GM12878 (cell line): ENCODE data around the gene GPR108. TPM values are rescaled to one million over a fixed set of nuclear protein-coding genes. Genes with fewer than 3 reads are reported as not detected.

Source experiments
- ATAC-seq: fragments of 200-7000 bp; cut with Tn5 transposase; 3 replicates; pipeline ENCODE4 v1.9.1; 2020; ENCODE audit warnings: mild to moderate bottlenecking, moderate library complexity
- BruUV-seq: library from RNA; stranded (reverse); fragments of 400-500 nt; replicated peaks from 2 replicates; lab custom pipeline; 2021; lab: Mats Ljungman, UMichigan
- CTCF ChIA-PET: fragments of 300-600 bp; sonication (Branson Sonifier 250); formaldehyde crosslinking; extraction: SDS; loops from one replicate; lab custom pipeline; 2021; ENCODE audit warnings: inconsistent platforms; lab: Yijun Ruan, JAX
- POLR2A ChIA-PET: fragments of 350-600 bp; formaldehyde crosslinking; extraction: SDS; loops from one replicate; lab custom pipeline; 2021; ENCODE audit warnings: inconsistent platforms; lab: Charles Lee
- RAD21 ChIA-PET: fragments of 300-600 bp; sonication (Branson Sonifier 250); formaldehyde crosslinking; loops from one replicate; lab custom pipeline; 2023; ENCODE audit warnings: antibody characterized with exemption; ENCODE audit not compliant: unreplicated experiment; lab: Charles Lee
- SMC1A ChIA-PET: fragments of 300-600 bp; sonication (Branson Sonifier 250); formaldehyde crosslinking; loops from one replicate; lab custom pipeline; 2023; ENCODE audit not compliant: unreplicated experiment, uncharacterized antibody; lab: Charles Lee
- DNase-seq: peaks from one replicate; pipeline ENCODE4 v3.0.0-alpha.2; 2011; ENCODE audit warnings: low read depth, low spot score
- FAIRE-seq: peaks from 3 replicates; lab custom pipeline; 2011; peaks lifted over from hg19 to GRCh38; lab: Jason Lieb, UNC
- H2AFZ ChIP-seq: 2 replicates; pipeline ENCODE4 v1.6.0; 2011; ENCODE audit warnings: low read depth, low read length, control low read depth; ENCODE audit not compliant: control insufficient read depth
- H3K27ac ChIP-seq: 2 replicates; pipeline ENCODE4 v1.5.1; 2011; ENCODE audit warnings: control low read depth; ENCODE audit not compliant: control insufficient read depth, insufficient read depth
- H3K27me3 ChIP-seq, 2 experiments: replicated peaks in 1 of 2; 2 replicates each; pipeline versions ENCODE4 v1.6.0 to v1.6.1; 2011; ENCODE audit warnings: low read length in 1 of 2; ENCODE audit not compliant: control insufficient read depth in 2 of 2, insufficient read depth in 2 of 2
- H3K36me3 ChIP-seq, 2 experiments: 2 replicates each; pipeline ENCODE4 v1.5.1; 2011; ENCODE audit warnings: low read length in 1 of 2; ENCODE audit not compliant: control insufficient read depth in 2 of 2, insufficient read depth in 2 of 2
- H3K4me1 ChIP-seq: 2 replicates; pipeline ENCODE4 v1.6.1; 2011; ENCODE audit warnings: mild to moderate bottlenecking, low read length, moderate library complexity, mixed read lengths; ENCODE audit not compliant: control insufficient read depth, insufficient read depth
- H3K4me2 ChIP-seq: 2 replicates; pipeline ENCODE4 v1.6.0; 2011; ENCODE audit warnings: control low read depth; ENCODE audit not compliant: control insufficient read depth, insufficient read depth
- H3K4me3 ChIP-seq: fragments of 200-600 bp; sonication (generic); 2 replicates; pipeline ENCODE4 v1.5.1; 2016
- H3K79me2 ChIP-seq: 2 replicates; pipeline ENCODE4 v1.6.0; 2011; ENCODE audit warnings: low read length; ENCODE audit not compliant: control insufficient read depth, insufficient read depth
- H3K9ac ChIP-seq: 2 replicates; pipeline ENCODE4 v1.8.0; 2011; ENCODE audit warnings: low read length, control low read depth, mixed read lengths; ENCODE audit not compliant: control insufficient read depth, insufficient read depth
- H3K9me3 ChIP-seq: replicated peaks from 3 replicates; pipeline ENCODE4 v1.5.1; 2011; ENCODE audit warnings: mild to moderate bottlenecking, low read length; ENCODE audit not compliant: control insufficient read depth, insufficient read depth
- H4K20me1 ChIP-seq: 2 replicates; pipeline ENCODE4 v1.6.0; 2011; ENCODE audit not compliant: control insufficient read depth, insufficient read depth
- BMI1 ChIP-seq: fragments of 450-650 bp; IDR thresholded peaks from 2 replicates; pipeline ENCODE4 v1.6.1; 2016; ENCODE audit warnings: mild to moderate bottlenecking, moderate library complexity, borderline replicate concordance
- HCFC1 ChIP-seq: fragments of 150-350 bp; IDR thresholded peaks from 2 replicates; pipeline ENCODE4 v1.6.1; 2014; ENCODE audit warnings: low read length
- LARP7 ChIP-seq: fragments of 450-650 bp; IDR thresholded peaks from 2 replicates; pipeline ENCODE4 v1.6.1; 2017; ENCODE audit warnings: mild to moderate bottlenecking
- MYC ChIP-seq: IDR thresholded peaks from 2 replicates; pipeline ENCODE4 v1.6.1; 2011; ENCODE audit warnings: mild to moderate bottlenecking, low read length, moderate library complexity, inconsistent platforms; ENCODE audit not compliant: insufficient read depth, insufficient replicate concordance, insufficient read length, severe bottlenecking
- NBN ChIP-seq: fragments of 450-650 bp; IDR thresholded peaks from 2 replicates; pipeline ENCODE4 v1.6.1; 2016
- PAX8 ChIP-seq: fragments of 450-650 bp; IDR thresholded peaks from 2 replicates; pipeline ENCODE4 v1.6.1; 2017; ENCODE audit warnings: mild to moderate bottlenecking, moderate library complexity
- SREBF1 ChIP-seq: IDR thresholded peaks from 2 replicates; pipeline ENCODE4 v1.6.1; 2012; ENCODE audit warnings: mild to moderate bottlenecking, low read length
- YBX1 ChIP-seq: fragments of 450-650 bp; IDR thresholded peaks from 2 replicates; pipeline ENCODE4 v1.6.1; 2016; ENCODE audit warnings: antibody characterized with exemption
- ZSCAN29 ChIP-seq: fragments of 450-650 bp; IDR thresholded peaks from 2 replicates; pipeline ENCODE4 v1.6.1; 2017; ENCODE audit warnings: mild to moderate bottlenecking, moderate library complexity
- ZZZ3 ChIP-seq: IDR thresholded peaks from 2 replicates; pipeline ENCODE4 v1.6.1; 2011; ENCODE audit warnings: low read depth; ENCODE audit not compliant: control insufficient read depth, insufficient read length
- WGBS: methylation state at CpG from one replicate; pipeline ENCODE4 v1.1.6; 2016; ENCODE audit warnings: low lambda C conversion rate; ENCODE audit not compliant: insufficient replicate concordance, insufficient coverage; ENCODE audit errors: missing lambda C conversion rate; 5-methylcytosine and 5-hydroxymethylcytosine counted together
- in situ Hi-C: fragments of 300-500 bp; cut with MboI; formaldehyde crosslinking; loops from 9 replicates; pipeline ENCODE4 v1.14.3; 2018; ENCODE audit warnings: mixed read lengths
- intact Hi-C: fragments of 100-400 bp; cut with micrococcal nuclease; formaldehyde crosslinking; loops from one replicate; pipeline ENCODE4 v1.14.2; 2022; ENCODE audit not compliant: unreplicated experiment
- polyA plus RNA-seq, 11 experiments: library from polyadenylated mRNA; depleted of rRNA in 4 of 11; unstranded in 6 of 11; stranded (reverse) in 5 of 11; fragments of >200 nt; fragmentation: Nextera tagmentation in 4 of 11; fragmentation: Illumina TruSeq in 1 of 11; extraction: Ambion mirVana in 4 of 11; extraction: Trizol in 1 of 11; gene quantifications; 1 replicate in 1 of 11; 2 replicates in 10 of 11; pipeline versions ENCODE4 v1.2.1 to v1.2.3, GENCODE V29; 2011 to 2016; ENCODE audit warnings: inconsistent platforms in 2 of 11, missing spikeins in 2 of 11, low read depth in 1 of 11
- total RNA-seq, 4 experiments: library from RNA; depleted of rRNA in 3 of 4; stranded (reverse); fragments of >200 nt in 3 of 4; fragmentation: Illumina TruSeq in 1 of 4; extraction: Trizol in 1 of 4; gene quantifications; 2 replicates each; pipeline versions ENCODE4 v1.2.1 to v1.2.3, GENCODE V29; 2013 to 2021
- TF ChIP-seq, protein P1 (sequence below): fragments of 450-650 bp; formaldehyde crosslinking; IDR thresholded peaks from 2 replicates; pipeline ENCODE4 v1.5.0; 2022; ENCODE audit warnings: mild to moderate bottlenecking, missing genetic modification characterization
- TF ChIP-seq, protein P2 (sequence below): fragments of 450-650 bp; formaldehyde crosslinking; IDR thresholded peaks from 2 replicates; pipeline ENCODE4 v1.4.0; 2022; ENCODE audit warnings: mild to moderate bottlenecking, moderate library complexity
- TF ChIP-seq, protein P3 (sequence below): fragments of 450-650 bp; IDR thresholded peaks from 2 replicates; pipeline ENCODE4 v1.6.1; 2017; ENCODE audit warnings: mild to moderate bottlenecking
- TF ChIP-seq, protein P4 (sequence below): fragments of 450-650 bp; IDR thresholded peaks from 2 replicates; pipeline ENCODE4 v1.6.1; 2017; ENCODE audit warnings: borderline replicate concordance

The GPR108 gene
- total and polyA plus RNA-seq, 10 of the 15 experiments (the other 5 are each of a cell fraction or from before 2014, with no cell fraction given), result 4.4 to 87.2 (median 57.1) TPM

DNA sequence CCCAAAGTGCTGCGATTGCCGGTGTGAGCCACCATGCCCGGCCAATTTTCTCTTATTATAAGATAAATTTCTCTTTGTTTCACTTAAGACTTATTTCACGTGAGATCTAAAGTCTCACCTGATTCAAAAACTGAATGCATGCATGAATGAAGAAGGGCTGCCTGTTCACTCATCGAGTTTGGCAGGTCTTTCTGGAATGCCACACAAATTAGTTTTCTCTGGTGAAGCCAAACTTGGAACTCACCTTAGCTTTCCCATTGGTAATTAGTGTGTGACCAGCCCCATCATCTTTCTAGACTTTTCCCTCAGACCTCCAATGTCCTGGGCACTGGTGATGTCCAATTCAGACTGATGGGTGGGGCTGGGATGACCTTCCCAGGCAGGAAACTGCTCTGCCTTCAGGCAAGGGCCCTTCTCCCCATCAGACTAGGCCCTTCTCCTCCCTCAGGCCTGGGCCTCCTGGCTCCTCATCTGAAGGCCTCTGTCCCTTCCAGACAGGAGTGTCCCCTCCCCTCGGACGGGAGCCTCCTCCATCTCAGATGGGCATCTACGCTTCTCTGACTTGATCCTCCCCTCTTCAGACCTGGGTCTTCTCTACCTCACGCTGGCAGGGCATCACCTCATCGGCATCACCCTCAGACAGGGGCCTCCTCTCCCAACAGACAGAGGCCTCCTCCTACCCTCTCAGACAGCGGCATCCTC lies 31.3 kb downstream of the GPR108 start:
- no peaks in the 10 kb centered on the region for H3K9me3 ChIP-seq
- CTCF ChIA-PET, result no interaction called here
- RAD21 ChIA-PET, result no interaction called here
- no peak overlapping the region for H3K9ac ChIP-seq
- DNase-seq (no peak), FAIRE-seq (no peak), ATAC-seq (no peak)
- no peak overlapping the region for H3K4me3 ChIP-seq
- H3K79me2 ChIP-seq, result no peaks in the 10 kb centered on the region
- POLR2A ChIA-PET, result no interaction called here
- intact Hi-C loops (no loop called here), in situ Hi-C loops (no loop called here)
- no peaks in the 10 kb centered on the region for H3K4me1 ChIP-seq
- no TSS peak for BruUV-seq
- SMC1A ChIA-PET, result no interaction called here
- H3K4me2 ChIP-seq, result no peak overlapping the region
- no peaks in the 10 kb centered on the region; a peak in 2 of 4 replicates for H3K27me3 ChIP-seq
- 66% methylated on average over 10 of the region's 11 CpGs for WGBS
- H2AFZ ChIP-seq, result no peak overlapping the region
- H3K27ac ChIP-seq, result no peak overlapping the region
- H4K20me1 ChIP-seq, result no peaks in the 10 kb centered on the region
- no peaks in the 10 kb centered on the region for H3K36me3 ChIP-seq
- no peak for TF ChIP-seq HCFC1
- TF ChIP-seq NBN, result no peak
- TF ChIP-seq, protein P1, sequence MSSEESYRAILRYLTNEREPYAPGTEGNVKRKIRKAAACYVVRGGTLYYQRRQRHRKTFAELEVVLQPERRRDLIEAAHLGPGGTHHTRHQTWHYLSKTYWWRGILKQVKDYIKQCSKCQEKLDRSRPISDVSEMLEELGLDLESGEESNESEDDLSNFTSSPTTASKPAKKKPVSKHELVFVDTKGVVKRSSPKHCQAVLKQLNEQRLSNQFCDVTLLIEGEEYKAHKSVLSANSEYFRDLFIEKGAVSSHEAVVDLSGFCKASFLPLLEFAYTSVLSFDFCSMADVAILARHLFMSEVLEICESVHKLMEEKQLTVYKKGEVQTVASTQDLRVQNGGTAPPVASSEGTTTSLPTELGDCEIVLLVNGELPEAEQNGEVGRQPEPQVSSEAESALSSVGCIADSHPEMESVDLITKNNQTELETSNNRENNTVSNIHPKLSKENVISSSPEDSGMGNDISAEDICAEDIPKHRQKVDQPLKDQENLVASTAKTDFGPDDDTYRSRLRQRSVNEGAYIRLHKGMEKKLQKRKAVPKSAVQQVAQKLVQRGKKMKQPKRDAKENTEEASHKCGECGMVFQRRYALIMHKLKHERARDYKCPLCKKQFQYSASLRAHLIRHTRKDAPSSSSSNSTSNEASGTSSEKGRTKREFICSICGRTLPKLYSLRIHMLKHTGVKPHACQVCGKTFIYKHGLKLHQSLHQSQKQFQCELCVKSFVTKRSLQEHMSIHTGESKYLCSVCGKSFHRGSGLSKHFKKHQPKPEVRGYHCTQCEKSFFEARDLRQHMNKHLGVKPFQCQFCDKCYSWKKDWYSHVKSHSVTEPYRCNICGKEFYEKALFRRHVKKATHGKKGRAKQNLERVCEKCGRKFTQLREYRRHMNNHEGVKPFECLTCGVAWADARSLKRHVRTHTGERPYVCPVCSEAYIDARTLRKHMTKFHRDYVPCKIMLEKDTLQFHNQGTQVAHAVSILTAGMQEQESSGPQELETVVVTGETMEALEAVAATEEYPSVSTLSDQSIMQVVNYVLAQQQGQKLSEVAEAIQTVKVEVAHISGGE (CRISPR knock-in tag), result no peak
- TF ChIP-seq MYC, result no peak
- TF ChIP-seq YBX1, result no peak
- no peak for TF ChIP-seq ZSCAN29
- TF ChIP-seq, protein P2, sequence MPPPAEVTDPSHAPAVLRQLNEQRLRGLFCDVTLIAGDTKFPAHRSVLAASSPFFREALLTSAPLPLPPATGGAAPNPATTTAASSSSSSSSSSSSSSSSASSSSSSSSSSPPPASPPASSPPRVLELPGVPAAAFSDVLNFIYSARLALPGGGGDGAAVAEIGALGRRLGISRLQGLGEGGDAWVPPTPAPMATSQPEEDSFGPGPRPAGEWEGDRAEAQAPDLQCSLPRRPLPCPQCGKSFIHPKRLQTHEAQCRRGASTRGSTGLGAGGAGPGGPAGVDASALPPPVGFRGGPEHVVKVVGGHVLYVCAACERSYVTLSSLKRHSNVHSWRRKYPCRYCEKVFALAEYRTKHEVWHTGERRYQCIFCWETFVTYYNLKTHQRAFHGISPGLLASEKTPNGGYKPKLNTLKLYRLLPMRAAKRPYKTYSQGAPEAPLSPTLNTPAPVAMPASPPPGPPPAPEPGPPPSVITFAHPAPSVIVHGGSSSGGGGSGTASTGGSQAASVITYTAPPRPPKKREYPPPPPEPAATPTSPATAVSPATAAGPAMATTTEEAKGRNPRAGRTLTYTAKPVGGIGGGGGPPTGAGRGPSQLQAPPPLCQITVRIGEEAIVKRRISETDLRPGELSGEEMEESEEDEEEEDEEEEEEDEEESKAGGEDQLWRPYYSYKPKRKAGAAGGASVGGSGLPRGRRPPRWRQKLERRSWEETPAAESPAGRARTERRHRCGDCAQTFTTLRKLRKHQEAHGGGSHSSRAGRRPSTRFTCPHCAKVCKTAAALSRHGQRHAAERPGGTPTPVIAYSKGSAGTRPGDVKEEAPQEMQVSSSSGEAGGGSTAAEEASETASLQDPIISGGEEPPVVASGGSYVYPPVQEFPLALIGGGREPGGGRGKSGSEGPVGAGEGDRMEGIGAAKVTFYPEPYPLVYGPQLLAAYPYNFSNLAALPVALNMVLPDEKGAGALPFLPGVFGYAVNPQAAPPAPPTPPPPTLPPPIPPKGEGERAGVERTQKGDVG (CRISPR knock-in tag), result no peak
- TF ChIP-seq BMI1, result no peak
- no peak for TF ChIP-seq ZZZ3
- TF ChIP-seq LARP7, result no peak
- TF ChIP-seq, protein P3, sequence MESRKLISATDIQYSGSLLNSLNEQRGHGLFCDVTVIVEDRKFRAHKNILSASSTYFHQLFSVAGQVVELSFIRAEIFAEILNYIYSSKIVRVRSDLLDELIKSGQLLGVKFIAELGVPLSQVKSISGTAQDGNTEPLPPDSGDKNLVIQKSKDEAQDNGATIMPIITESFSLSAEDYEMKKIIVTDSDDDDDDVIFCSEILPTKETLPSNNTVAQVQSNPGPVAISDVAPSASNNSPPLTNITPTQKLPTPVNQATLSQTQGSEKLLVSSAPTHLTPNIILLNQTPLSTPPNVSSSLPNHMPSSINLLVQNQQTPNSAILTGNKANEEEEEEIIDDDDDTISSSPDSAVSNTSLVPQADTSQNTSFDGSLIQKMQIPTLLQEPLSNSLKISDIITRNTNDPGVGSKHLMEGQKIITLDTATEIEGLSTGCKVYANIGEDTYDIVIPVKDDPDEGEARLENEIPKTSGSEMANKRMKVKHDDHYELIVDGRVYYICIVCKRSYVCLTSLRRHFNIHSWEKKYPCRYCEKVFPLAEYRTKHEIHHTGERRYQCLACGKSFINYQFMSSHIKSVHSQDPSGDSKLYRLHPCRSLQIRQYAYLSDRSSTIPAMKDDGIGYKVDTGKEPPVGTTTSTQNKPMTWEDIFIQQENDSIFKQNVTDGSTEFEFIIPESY, result no peak
- TF ChIP-seq SREBF1, result no peak
- TF ChIP-seq, protein P4, sequence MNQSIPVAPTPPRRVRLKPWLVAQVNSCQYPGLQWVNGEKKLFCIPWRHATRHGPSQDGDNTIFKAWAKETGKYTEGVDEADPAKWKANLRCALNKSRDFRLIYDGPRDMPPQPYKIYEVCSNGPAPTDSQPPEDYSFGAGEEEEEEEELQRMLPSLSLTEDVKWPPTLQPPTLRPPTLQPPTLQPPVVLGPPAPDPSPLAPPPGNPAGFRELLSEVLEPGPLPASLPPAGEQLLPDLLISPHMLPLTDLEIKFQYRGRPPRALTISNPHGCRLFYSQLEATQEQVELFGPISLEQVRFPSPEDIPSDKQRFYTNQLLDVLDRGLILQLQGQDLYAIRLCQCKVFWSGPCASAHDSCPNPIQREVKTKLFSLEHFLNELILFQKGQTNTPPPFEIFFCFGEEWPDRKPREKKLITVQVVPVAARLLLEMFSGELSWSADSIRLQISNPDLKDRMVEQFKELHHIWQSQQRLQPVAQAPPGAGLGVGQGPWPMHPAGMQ, result no peak
- no peak for TF ChIP-seq PAX8
